Ovary (tissue), 9 donors: ENCODE results near the gene CCDC78. TPM values are rescaled to one million over a fixed set of nuclear protein-coding genes. Genes with fewer than 3 reads are reported as not detected.

Source experiments
- DNase-seq, 5 donors: peaks; one replicate each; pipeline ENCODE4 v3.0.0-alpha.2; 2019 to 2020
- H3K27ac ChIP-seq, 2 donors: fragments of 200-600 bp; one replicate each; pipeline versions ENCODE4 v1.5.1 to v1.8.0; 2019 to 2022
- H3K27me3 ChIP-seq: fragments of 200-600 bp; one replicate; pipeline ENCODE4 v1.8.0; 2022
- H3K36me3 ChIP-seq: fragments of 200-600 bp; sonication (generic); one replicate; pipeline ENCODE4 v1.5.1; 2019
- H3K4me1 ChIP-seq: one replicate; pipeline ENCODE4 v1.8.1; 2013; ENCODE audit warnings: mild to moderate bottlenecking, moderate library complexity; ENCODE audit not compliant: insufficient read depth
- H3K4me3 ChIP-seq: fragments of 200-600 bp; sonication (generic); one replicate; pipeline ENCODE4 v1.5.1; 2017
- H3K9me3 ChIP-seq, 2 donors: fragments of 200-600 bp in 1 of 2; sonication (generic) in 1 of 2; one replicate each; pipeline versions ENCODE4 v1.5.1 to v1.8.1; 2013 to 2019; ENCODE audit warnings: mild to moderate bottlenecking in 1 of 2, moderate library complexity in 1 of 2
- EP300 ChIP-seq: sonication (generic); formaldehyde crosslinking; IDR thresholded peaks from one replicate; pipeline ENCODE4 v1.6.1; 2017; ENCODE audit warnings: antibody characterized with exemption
- POLR2A ChIP-seq: fragments of 450-650 bp; IDR thresholded peaks from one replicate; pipeline ENCODE4 v1.6.1; 2017; ENCODE audit warnings: antibody characterized with exemption, mild to moderate bottlenecking, moderate library complexity
- WGBS, 3 donors: extraction: QIAGEN DNeasy Blood & Tissue Kit in 1 of 3; methylation state at CpG; one replicate each; pipeline versions ENCODE4 v1.1.5 to v1.1.7; 2013 to 2017; 5-methylcytosine and 5-hydroxymethylcytosine counted together
- intact Hi-C, 4 donors: fragments of 100-400 bp; cut with DNase I; formaldehyde crosslinking; loops; one replicate each; pipeline versions ENCODE4 v1.11.0 to v1.15.1; 2022 to 2023
- polyA plus RNA-seq, 2 donors: library from polyadenylated mRNA; stranded (reverse); fragments of 200-250 nt in 1 of 2; fragments of 350-450 nt in 1 of 2; fragmentation: Illumina TruSeq in 1 of 2; extraction: RNeasy Lipid Tissue Mini Kit (QIAGEN cat#74804) in 1 of 2; gene quantifications; one replicate each; pipeline ENCODE4 v1.2.3, GENCODE V29; 2013 to 2014
- total RNA-seq, 7 donors: library from RNA; depleted of rRNA in 2 of 7; stranded (reverse); fragments of >200 nt in 2 of 7; fragmentation: NEBNext Ultra II Directional in 3 of 7; extraction: Animal tissue kit (Norgen Biotek cat#: 25700) in 3 of 7; gene quantifications; one replicate each; pipeline versions ENCODE4 v1.1.0 to v1.2.4, GENCODE V29; 2016 to 2023
- TF ChIP-seq, protein P1 (sequence below), 3 donors: fragments of 450-650 bp in 2 of 3; fragments of 200-600 bp in 1 of 3; IDR thresholded peaks; one replicate each; pipeline versions ENCODE4 v1.5.1 to v1.8.0; 2016 to 2022; ENCODE audit warnings: antibody characterized with exemption in 3 of 3, mild to moderate bottlenecking in 1 of 3
- donor health status: DM: no; HTN: no; CAD: no; lungs with moderate emphysema.
- donor health status: DM: no; HTN: no; CAD: no.
- donor health status: Bipolar disorder and iron deficiency.
- donor health status: DM: yes; HTN: yes; CAD: no.
- donor health status: DM: no; HTN: no; CAD: no.
- donor health status: DM: yes; HTN: yes; CAD: no.

The CCDC78 gene
- total and polyA plus RNA-seq, 9 donors, result 0.40 to 44.3 (median 4.6) TPM; not detected in 2

DNA sequence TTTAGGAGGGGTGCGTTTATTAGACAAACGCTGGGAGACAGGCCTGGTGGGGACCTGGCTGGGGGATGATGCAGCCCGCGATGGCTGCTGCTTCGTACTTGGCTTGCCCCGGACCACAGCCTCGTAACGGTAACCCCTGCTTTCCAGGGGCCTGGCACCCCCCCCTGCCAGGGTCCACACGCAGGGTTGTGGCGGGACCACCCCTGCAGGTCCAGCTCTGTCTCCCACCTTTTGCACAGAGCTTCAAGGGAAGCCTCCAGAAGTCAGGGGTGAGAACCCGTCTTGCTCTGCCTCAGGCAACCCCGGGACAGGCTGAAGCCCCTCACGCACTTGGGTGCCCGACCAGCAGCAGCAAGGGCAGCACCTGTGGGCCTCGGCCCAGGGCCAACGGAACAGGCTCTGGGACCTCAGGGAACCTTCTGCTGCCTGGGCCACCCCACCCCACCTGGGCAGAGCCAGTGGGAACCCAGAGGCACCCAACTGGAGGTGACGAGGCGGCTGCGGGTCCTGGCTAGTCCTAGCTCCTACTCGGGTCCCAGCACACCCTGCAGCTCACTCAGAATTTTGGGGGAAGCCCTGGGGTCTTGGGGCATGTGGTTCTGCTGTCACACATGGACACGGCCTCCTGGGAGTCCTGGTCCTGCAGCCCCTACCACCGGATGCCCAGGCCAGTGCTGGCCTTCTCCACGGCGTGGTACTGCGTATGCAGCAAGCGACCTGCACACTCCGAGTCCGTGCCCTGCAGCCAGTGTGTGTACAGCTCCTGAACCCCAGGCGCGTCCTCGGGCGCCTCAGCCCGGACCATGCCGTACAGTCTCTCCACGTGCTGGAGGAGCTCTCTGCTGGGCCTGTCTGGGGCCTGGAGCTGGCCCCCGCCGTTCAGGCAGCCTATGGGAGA is 3.8 kb upstream of the CCDC78 start:
- H3K4me3 ChIP-seq, result no peak overlapping the region
- H3K27ac ChIP-seq, result no peak overlapping the region
- intact Hi-C loops, result no loop called here
- TF ChIP-seq EP300, result no peak
- TF ChIP-seq, protein P1, sequence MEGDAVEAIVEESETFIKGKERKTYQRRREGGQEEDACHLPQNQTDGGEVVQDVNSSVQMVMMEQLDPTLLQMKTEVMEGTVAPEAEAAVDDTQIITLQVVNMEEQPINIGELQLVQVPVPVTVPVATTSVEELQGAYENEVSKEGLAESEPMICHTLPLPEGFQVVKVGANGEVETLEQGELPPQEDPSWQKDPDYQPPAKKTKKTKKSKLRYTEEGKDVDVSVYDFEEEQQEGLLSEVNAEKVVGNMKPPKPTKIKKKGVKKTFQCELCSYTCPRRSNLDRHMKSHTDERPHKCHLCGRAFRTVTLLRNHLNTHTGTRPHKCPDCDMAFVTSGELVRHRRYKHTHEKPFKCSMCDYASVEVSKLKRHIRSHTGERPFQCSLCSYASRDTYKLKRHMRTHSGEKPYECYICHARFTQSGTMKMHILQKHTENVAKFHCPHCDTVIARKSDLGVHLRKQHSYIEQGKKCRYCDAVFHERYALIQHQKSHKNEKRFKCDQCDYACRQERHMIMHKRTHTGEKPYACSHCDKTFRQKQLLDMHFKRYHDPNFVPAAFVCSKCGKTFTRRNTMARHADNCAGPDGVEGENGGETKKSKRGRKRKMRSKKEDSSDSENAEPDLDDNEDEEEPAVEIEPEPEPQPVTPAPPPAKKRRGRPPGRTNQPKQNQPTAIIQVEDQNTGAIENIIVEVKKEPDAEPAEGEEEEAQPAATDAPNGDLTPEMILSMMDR (IDR thresholded peaks at IDR 0.05), result no peak
- no peak for TF ChIP-seq POLR2A
- no peak for DNase-seq
- 79 to 86% (median 84%) methylated on average over 32 to 37 of the region's 37 CpGs for WGBS, 3 donors
- H3K4me1 ChIP-seq, result peaks cover 9% of the 10 kb centered on the region
- no peaks in the 10 kb centered on the region for H3K36me3 ChIP-seq
- H3K27me3 ChIP-seq, result peaks cover 15% of the 10 kb centered on the region
- no peaks in the 10 kb centered on the region for H3K9me3 ChIP-seq

DNA sequence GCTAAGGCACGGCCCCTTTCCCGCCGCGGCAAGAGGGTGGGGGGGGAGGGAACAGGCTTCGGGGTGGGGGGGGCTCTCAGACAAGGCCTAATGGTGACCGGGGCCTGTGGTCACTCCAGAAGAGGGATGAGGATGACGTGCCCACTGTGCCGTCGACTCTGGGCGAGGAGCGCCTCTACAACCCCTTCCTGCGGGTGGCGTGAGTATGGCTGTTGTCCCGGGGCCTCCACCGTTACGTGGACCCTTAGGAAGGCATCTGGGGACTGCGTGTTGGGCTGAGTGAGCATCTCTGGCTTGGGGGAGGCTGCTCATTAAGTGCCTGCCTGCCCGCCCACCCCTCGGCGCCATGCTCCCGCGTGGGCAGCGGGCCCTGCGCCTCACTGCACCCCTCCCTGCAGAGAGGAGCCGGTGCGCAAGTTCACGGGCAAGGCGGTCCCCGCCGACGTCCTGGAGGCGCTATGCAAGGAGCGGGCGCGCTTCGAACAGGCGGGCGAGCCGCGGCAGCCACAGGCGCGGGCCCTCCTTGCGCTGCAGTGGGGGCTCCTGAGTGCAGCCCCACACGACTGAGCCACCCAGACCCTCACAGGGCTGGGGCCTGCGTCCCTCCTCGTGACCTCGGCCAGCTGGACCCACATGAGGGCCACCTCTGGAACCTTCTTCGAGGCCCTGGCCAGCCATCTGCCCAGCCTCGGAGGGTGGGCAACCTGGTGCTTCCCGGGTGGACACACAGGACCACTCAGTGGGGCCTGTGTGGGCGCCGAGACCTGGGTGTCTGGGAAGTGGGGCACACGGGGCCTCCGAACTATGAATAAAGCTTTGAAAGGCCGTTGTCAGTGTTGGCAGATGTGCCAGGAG is 2.9 kb upstream of the CCDC78 start:
- peaks cover 15% of the 10 kb centered on the region for H3K27me3 ChIP-seq
- no peak overlapping the region for H3K4me3 ChIP-seq
- intact Hi-C loops, result no loop called here
- 43 to 63% (median 58%) methylated on average over 40 to 55 of the region's 55 CpGs for WGBS, 3 donors
- TF ChIP-seq EP300 (no peak), POLR2A (no peak)
- TF ChIP-seq, protein P1 (IDR thresholded peaks at IDR 0.05), result no peak
- no peak for DNase-seq
- H3K9me3 ChIP-seq, result no peaks in the 10 kb centered on the region
- no peak overlapping the region for H3K27ac ChIP-seq
- no peaks in the 10 kb centered on the region for H3K36me3 ChIP-seq
- H3K4me1 ChIP-seq, result peaks cover 9% of the 10 kb centered on the region

DNA sequence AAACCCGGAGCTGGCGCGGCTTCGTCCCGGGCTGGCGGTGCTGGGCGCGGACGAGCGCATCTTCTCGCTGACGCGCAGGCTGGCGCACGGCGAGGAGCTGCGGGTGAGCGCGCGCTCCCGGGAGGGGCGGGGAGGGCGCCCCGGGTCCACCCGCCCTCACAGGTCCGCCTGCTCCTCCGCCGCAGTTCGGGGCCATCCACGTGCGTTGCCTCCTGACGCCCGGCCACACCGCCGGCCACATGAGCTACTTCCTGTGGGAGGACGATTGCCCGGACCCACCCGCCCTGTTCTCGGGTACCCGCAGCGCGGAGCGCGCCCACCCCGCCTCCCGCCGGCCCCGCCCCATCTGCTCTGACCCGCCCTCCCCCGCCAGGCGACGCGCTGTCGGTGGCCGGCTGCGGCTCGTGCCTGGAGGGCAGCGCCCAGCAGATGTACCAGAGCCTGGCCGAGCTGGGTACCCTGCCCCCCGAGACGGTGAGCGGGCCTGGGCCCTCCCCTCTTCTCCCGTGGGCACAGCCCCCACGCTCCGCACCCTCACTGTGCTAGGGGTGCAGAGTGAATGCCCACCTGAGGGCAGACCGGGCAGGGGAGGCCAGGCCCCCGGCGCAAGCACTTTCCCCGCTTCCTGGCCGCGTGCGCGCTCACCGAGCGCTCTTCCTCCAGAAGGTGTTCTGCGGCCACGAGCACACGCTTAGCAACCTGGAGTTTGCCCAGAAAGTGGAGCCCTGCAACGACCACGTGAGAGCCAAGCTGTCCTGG is 2.1 kb upstream of the CCDC78 start:
- Histone ChIP-seq H3K4me3 (peak overlapping the region; percentile 32), H3K4me1 (peaks cover 9% of the 10 kb centered on the region), H3K27ac (no peak overlapping the region), H3K9me3 (no peaks in the 10 kb centered on the region), H3K27me3 (peaks cover 15% of the 10 kb centered on the region), H3K36me3 (no peaks in the 10 kb centered on the region)
- 0 to 2% (median 1%) methylated on average over 36 to 80 of the region's 80 CpGs for WGBS, 3 donors
- intact Hi-C loops, result no loop called here
- TF ChIP-seq POLR2A (no peak), EP300 (no peak)
- TF ChIP-seq, protein P1 (IDR thresholded peaks at IDR 0.05), result no peak
- peak in 1 of 5 donors; percentile 41 for DNase-seq

DNA sequence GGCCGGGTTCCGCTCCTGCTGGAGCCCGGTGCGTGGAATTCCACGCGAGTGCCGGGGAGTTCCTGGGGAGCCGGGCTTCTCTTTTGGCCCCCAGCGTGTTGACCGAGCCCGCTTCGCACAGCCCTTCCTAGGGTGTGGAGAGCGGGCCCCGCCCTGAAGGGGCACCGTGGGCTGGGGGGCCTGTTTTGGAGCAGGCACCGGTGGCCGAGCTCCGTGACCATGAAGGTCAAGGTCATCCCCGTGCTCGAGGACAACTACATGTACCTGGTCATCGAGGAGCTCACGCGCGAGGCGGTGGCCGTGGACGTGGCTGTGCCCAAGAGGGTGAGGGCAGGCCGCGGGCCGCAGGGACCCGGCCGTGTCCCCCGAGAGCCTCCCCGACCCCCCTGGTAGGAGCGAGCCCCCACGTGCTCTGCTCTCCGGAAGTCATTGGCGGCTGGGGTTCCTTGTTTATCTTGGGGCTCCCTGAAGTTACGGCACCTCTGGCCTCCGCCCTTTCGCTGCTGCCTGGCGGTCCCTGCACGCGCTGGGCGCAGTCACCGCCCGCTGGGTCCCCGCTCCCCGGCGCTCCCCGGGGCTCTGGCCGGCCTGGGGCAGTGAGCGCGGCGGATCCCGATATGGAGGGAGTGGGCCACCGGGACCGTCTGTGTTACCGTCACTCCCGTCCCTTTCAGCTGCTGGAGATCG is 1.2 kb upstream of the CCDC78 start:
- 0 to 2% (median 1%) methylated on average over 28 to 61 of the region's 61 CpGs for WGBS, 3 donors
- no peak overlapping the region for H3K27ac ChIP-seq
- H3K27me3 ChIP-seq, result peaks cover 15% of the 10 kb centered on the region
- TF ChIP-seq POLR2A (no peak), EP300 (no peak)
- TF ChIP-seq, protein P1 (IDR thresholded peaks at IDR 0.05), result no peak
- peaks cover 9% of the 10 kb centered on the region for H3K4me1 ChIP-seq
- no peaks in the 10 kb centered on the region for H3K36me3 ChIP-seq
- no peaks in the 10 kb centered on the region for H3K9me3 ChIP-seq
- intact Hi-C loops, result no loop called here
- DNase-seq, result no peak
- H3K4me3 ChIP-seq, result peak overlapping the region; percentile 32
